GM18868 (cell line): ENCODE results near the gene ST8SIA5.

ENCODE experiments used
- ATAC-seq: cut with Tn5 transposase; IDR thresholded peaks from one replicate; pipeline ENCODE4 v1.9.1; 2021; ENCODE audit warnings: mild to moderate bottlenecking, moderate library complexity; ENCODE audit not compliant: unreplicated experiment

The ST8SIA5 gene

DNA sequence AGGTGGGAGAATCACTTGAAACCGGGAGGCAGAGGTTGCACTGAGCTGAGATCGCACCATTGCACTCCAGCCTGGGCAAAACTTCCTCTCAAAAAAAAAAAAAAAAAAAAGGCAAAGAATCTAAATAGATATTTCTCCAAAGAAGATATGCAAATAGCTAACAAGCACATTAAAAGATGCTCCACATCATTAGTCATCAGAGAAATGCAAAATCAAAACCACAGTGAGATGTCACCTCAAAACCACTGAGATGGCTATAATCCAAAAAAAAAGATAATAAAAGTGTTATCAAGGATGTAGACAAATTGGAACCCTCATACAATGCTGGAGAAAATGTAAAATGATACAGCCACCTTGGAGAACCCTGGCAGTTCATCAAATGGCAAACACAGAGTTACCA, 8.4 kb downstream of the ST8SIA5 start:
- ATAC-seq, result no peak

DNA sequence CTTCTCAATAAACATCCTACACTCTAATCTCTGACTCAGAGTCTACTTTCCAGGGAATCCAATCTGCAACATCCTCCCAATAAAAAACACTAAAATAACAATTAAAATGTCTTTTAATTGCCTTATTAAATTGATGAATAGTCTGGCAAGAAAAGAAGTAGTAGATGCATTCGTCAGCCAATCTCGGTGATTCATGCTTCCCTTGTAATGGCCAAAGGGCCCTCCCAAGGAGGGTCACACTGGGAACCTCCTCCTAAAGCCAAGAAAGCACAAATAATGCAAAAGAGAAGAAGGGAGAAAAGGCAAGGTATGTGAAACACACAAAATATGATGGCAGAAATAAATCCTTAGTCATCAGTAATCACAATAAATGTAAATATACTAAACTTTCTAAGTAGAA, 16.8 kb downstream of the ST8SIA5 start:
- no peak for ATAC-seq

DNA sequence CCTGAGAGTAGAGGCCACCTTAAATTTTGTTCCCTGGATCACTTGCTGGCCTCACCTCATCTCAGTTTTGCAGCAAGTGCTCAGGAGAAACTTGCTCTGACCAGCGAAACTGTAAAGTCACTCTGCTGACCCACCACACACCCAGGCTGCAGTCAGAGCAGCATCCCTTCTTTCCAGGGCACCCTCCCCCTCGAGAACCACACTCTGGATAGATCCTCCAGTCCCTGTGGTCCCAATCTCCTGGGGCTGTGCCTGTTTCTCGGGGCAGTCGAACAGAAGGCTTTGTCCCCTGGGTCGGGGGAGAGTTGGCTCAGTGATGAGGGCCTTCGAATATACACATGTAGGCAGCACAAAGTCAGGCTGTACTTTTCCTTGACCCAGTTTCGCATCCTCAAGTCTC, 18.4 kb downstream of the ST8SIA5 start:
- ATAC-seq, result no peak

DNA sequence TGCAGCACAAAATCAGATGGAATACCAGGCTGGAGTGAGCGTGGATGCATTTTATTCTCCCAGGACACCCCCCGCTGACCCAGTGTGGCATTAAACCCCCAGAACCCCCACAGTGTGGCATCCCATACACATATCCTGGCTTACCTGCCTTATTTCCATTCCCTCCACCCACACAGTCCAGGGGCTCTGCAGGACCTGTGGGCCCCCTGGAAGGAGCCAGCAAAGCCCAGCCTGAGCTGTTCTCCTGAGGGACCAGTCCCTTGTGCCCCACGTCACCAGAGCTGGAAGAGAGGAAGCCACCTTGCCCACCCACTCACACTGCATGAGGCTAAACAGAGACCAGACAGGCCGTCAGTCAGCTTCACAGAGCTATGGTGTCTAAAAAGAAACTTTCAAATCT, 20.1 kb downstream of the ST8SIA5 start:
- ATAC-seq, result no peak

DNA sequence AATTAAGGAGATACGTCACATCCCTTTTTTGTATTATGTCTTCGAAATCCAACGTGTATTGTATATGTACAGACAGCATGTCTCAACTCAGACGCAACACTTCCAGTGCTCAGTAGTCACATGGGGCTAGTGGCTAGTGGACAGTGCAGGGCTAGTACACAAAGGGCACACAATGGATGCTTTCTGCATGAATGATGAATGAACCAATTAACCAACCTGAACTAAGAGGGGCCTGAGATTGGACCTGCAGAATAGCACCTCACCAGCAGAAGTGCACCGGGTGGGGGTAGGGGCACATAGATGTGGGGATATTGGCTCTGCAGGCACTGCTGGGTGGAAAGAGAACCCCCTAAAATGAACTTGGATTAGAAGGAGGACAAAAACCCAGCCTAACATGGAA, 20.7 kb downstream of the ST8SIA5 start:
- no peak for ATAC-seq

DNA sequence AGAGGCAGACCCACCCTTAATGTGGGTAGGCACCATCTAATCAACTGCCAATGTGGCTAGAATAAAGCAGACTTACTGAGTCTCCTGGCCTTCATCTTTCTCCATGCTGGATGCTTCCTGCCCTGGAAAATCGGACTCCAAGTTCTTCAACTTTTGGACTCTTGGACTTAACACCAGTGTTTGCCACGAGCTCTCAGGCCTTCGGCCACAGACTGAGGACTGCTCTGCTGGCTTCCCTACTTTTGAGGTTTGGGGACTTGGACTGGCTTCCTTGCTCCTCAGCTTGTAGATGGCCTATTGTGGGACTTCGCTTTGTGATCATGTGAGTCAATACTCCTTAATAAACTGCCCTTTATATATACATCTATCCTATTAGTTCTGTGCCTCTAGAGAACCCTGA, 21.9 kb downstream of the ST8SIA5 start:
- no peak for ATAC-seq

DNA sequence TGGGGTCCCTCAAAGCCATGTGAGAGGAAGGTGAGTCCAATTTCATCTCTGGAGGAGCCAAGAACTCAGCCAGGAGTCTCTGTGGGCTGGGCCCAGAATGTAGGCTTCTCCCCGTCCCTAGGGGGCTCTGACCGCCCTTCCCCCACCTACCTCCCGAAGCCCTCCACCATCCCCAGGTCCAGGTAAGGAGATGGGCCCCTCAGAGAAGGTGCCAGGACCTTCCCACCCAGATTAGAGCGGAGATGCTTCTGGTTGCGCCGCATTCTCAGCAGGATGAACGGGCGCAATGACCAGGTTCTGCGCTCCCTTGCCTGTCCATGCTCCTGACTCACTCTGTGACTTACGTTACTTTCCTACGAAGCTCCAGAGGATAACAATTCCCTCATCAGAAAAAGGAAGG, 23.0 kb downstream of the ST8SIA5 start:
- no peak for ATAC-seq

DNA sequence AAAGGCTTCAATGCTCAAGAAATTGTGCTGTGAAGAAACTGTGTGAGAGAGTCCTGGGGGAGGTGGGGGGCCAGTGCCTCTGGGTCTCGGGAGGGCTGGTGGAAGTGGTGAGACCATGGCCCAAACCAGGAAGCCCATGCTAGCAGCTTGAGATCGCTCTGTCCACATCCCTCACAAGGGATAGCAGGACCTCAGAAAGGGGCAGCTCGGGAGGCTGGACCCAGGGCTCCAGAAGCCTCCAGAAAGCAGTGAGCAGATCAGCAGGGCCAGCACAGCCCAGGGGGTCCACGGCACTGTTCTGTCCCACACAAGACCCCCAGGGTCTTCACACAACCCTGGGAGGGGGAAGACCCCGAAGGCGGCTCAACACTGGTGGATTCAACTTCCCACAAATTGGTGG, 24.1 kb downstream of the ST8SIA5 start:
- no peak for ATAC-seq

DNA sequence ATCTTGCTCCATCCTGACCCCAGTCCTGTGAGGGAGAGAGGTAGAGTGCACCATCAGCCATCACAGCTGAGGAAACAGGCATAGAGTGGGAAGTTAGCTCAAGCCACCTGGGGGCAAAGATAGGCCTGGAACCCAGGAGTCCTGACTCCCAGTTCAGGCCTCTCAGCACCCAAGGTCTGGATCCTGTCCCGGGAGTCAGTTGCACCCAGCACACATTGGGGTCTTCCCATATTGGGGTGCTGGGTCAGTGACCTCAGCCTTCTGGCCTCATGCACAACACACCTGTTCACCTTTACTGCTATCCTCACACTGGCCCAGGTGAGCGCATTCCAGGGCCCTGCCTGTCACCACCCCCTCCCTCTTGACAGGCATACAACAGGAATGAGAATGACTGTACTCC, 24.7 kb downstream of the ST8SIA5 start:
- ATAC-seq, result no peak

DNA sequence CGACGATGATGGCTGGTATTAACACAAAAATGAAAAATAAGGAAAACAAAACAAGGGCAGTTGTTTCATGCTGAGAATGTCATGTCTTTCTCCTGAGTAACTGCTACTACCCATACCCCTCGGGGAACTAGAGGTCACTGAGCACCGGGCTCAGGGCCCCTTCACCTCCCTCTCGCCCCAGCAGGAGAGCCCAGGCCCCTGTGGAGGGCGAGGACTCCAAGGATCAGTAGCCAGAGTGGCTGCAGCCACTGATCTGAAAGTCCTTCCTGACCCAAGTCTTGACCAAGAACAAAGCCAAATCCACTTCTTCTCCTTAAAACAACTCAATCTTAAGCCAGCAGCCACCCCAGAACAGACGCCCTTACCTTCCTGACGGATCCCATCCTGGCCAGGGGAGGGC, 25.5 kb downstream of the ST8SIA5 start:
- no peak for ATAC-seq

DNA sequence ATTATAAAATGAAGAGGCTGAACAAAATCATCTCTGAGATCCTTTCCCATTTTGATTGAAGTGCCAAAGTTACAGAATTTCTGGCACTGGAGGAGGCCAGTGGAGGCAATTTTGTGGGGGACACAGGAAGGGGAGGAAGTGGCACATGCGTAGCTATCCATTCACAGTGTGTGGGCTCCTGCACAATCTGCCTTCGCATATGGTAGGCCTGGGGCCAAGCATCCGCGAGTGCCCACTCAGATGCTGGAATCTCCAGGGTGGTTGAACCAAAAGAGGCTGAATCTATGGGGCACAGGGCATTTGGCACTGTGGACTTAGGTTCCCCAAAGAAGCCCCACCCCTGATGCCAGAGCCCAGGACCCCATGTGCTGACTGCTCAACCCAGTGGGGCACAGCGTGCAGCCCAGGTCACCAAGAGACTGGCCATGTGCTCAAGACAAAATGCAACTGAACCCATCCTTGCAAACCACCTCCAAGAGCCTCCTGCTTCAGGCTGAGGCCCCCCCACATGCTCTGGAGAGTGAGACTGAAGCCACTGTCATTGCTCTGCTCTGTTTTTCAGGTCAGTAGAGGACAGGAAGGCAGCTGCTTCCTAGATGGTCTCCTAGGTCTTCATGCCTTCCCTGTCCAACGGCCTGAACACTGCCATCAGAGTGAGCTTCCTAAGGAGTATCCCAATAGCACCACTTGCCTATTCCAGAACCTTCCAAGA, 28.5 kb downstream of the ST8SIA5 start:
- no peak for ATAC-seq

DNA sequence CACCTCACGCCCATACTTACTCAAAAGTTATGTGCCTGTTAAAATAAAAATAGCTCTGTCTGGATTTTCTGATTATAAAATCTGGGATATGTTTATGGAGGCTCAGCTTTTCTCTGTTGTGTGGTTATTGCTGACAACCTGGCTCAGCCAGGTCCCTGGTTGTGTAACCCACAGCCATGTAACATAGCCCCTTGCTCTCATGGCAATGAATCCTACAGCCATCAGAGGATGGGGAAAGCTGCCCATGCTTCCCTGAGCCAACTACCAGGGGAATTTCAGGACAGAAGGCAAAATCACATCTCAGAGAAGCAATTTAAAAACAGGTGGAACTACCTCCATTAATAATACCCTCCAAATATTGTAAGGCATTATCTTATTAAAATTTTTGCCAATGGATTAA, 29.7 kb downstream of the ST8SIA5 start:
- ATAC-seq, result no peak

DNA sequence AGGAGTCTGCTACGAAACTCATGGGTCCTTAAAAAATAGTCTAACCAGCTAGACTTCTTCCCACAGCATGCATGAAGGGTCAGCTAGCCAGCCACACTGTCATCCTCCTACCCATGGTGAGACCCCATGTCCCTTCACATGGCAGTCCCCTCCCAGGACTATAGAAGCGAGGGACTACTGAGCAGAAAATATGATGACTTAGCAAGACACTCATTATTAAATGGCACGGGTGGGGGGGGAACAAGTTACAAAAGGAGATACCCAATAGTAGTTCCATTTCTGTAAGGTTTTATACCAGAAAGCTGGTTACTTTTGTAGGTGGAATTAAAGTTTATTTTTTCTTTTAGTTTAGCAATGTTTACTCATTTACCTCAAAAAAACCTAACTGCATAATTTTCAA, 31.5 kb downstream of the ST8SIA5 start:
- no peak for ATAC-seq

DNA sequence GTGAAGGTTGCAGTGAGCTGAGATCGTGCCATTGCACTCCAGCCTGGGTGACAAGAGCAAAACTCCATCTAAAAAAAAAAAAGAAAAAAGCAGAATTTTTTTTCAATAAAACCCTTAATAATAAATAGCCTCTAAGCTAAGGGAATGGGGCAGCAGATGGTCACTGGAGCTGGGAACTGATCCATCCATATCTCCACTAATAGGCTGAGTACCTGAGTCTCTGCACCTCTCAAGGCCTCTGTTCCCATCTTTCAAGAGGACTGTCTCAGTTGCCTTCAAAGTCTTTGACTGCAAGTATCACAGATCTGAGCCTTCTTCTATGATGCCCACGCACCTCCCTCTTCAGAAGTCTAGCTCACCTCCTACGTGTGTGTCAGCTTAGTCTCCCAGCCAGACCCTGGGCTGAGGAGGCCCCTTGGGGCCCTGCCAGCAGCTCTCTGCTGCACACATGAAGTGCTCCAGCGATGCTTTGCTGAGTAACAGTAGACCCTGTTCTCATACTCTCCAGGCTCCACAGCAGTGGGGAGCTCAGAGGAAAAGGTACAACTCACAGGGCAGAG, 32.9 kb downstream of the ST8SIA5 start:
- ATAC-seq, result no peak

DNA sequence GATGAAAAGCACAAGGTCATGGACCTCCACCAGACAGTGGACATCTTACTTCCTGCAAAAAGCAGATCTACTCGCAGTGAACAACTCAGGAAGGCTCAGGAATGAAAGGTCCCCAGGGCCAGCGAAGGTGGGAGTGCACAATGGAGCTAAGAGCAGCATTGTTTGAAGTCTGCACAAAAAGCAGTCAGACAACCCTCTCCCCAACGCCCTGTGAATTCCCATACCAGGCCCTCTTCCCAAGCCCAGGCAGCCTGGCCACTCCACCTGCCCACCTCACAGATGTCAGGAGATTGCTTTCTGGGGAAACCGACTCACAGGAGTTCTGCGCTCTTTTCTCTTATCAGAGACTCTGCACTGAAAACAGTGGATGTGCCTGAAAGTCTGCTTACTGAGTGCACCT, 34.8 kb downstream of the ST8SIA5 start:
- ATAC-seq, result no peak

DNA sequence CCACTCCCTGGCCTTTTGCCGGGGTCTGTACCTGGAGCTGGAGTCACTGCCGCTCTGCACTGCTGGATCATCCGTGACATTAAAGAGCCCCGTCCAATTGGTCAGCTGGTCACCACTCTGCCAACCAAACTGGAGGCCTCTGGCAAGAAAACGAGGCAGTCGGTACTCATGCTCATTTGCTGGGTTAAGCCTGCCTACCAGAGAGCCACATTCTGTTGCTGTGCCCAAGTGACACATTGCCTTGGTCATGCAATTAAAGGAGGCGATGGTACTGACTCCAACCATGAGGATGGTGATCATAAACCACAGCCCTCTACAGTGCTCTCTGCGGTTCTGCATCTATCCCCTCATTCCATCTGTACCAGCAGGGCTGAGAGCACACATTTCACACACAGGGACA, 35.5 kb downstream of the ST8SIA5 start:
- ATAC-seq, result no peak

DNA sequence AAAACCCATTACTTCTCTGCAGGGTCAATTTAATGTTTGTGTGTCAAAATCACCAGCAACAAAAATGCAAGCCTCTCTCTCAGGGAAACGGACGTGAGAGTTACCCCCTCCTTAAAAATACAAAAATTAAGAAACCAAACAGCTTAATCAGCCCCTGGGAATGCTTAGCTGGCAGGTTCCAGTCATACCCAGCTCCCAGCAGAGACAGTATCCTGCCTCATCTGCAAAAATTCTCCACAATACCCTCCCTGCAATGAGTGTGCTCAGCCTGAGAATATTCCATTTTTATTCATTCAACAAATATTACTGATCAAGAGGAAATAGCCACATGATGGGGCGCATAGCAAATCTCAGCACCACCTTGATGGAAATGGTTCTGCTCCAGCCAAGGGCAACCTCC, 36.3 kb downstream of the ST8SIA5 start:
- no peak for ATAC-seq

DNA sequence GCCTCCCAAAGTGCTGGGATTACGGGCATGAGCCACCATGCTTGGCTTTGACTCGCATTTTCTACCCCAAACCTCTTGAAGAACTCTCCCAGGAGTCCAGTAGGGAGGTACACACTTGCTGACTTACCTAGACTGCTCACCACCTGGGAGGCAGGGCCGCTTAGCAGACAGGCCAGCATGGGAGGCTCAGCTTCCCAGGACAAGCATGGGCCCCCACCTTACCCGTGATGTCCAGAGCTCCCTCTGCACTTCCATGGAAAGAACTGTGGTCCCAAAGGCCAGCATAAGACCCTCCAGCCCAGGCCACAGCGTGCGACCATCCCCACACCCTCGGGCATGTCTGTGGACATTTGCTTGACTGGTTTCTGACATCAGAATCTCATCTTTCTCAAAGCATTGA, 36.8 kb downstream of the ST8SIA5 start:
- ATAC-seq, result no peak

DNA sequence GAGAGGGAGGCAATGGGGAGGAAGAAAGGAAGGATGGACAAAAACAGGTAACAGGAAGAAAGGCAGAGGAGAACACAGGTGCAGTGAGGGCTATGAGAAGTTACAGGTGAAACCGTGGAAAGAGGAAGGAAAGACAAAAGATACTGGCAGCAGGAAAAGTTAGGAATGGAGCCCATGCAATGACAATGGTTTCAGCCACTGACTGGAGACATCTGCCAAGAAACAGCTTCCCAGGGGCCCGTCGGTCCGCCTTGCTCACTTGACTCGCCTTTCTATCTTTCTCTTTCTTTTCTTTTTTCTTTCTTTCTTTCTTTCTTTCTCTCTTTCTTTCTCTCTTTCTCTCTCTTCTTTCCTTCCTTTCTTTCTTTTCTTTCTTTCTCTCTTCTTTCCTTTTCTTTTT, 37.5 kb downstream of the ST8SIA5 start:
- ATAC-seq, result no peak

DNA sequence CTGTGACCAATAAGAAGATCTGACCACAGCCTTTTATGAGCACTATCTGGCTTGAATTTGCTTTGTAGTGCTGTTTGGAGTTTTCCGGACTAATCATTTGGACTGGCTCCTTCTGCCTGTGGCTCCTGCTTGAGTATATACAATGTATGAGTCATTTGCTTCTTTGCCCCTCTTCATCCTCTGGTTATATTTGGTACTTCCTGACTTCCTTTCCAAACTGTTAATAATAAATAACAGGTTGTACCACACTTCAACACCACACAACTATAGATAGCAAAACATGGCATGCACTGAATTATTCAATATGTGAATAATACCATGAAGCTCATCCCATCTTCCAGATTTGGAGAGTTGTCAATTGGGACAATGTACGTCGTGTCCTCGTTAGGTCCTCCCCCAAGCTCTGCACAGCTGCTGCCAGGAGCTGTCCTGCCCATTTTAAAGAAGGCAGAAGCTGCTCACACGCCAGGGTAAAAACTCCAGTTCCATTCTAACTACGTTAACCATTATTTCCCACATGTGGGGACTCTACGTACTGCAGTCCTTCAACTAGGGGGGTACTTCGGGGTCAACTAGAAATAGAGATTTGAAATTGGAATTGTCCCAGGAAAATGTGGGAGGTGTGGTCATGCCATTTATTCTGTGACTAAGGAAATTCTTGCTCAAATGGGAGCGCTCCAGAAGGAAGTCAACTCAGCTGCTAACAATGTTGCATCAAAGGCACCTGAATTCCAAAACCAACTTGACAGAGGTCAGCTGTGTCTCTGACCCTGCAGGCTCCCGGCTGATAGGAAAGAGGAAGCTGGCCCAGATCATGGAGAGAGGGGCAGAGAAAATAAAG, 38.1 kb downstream of the ST8SIA5 start:
- no peak for ATAC-seq

DNA sequence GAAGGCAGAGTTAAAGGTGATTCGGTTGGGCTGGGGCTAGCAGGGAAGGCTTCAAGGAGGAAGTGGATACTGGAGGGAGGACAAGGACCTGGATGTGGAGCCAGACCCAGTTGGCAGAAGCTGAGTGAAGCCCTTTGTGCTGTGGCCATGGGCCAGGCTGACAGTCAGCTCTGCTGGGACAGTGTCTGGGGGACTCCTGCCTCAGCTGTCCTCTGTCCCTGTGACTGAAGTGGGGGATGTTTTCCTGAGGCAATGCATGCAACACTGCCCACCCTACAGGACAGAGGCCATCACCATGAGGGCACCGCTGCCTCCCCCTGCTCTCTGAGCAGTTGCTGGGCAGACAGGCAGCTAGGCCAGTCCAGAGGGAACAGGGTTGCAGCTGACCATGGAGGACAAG, 40.0 kb downstream of the ST8SIA5 start:
- no peak for ATAC-seq

DNA sequence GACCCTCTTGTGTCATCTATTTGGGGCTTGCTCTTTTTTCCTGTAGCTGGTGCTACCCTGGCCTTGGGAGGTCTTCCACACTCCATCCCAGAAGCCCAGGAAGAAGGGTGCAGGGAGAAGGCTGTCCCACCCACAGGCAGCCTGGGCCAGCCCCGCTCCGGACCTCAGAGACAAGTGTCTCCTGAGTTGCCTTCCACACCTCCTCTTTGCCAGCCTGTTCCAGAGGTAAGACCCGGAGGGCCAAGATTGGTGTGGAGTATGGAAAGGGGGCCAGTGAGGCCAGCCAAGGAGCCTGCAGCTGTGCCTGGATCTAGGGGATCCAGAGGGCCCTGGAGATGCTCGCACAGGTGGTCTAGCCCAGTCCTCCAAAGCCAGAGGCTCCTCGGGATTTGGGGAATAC, 40.5 kb downstream of the ST8SIA5 start:
- ATAC-seq, result no peak
